Measurements from ENCODE around the gene DBH.

DNA sequence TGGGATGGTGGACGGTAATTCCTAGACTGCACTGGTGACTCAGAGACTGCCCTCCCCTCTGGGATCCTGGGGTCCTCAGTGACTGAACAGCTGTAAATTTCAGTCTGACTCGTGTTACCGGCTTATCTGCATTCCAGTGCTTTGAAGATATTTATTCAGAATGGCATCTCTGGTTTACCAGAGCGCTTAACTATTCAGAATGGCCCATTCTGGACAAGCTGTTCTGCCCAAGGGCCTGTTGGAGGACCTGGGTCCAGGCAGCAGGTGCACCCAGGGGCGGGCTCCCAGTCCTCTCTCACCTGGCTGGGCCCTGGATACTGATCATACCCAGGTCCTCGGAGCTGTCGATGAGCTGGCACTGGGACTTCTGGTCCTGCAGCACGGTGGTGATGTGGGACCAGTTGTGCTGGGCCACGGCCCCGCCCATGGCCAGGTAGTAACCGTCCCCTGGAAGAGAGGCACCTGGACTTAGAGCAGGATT, 54.0 kb downstream of the DBH start:
- TF ChIP-seq POLR2AphosphoS5 (IDR thresholded peaks at IDR 0.05) (no peak), CTCF (IDR thresholded peaks at IDR 0.05) (no peak), POLR2A (IDR thresholded peaks at IDR 0.05) (no peak)

Measured in stomach (tissue), 4 donors.